Stromal cell of bone marrow (primary cell): ENCODE results near the gene GNAT3.
A peak's percentile ranks its signal among the peaks of the same experiment; 100 is the strongest.

Experiments used
- DNase-seq: peaks from one replicate; pipeline ENCODE4 v3.0.0-alpha.2; 2012; ENCODE audit warnings: low read depth

Gene GNAT3

GRCh38 chr7:80511964-80512363, at the start of gene GNAT3:
GNAT3 (minus strand) TSS chr7:80512064; CDS start chr7:80511926, 138 bp downstream.
- no peak for DNase-seq

GRCh38 chr7:80558116-80558515, 46.3 kb upstream of the GNAT3 start:
- DNase-seq, result no peak

- DNase-seq, result peak; percentile 53
Observed at GRCh38 chr7:80552031-80552694, 40.3 kb upstream of the GNAT3 start.

- DNase-seq, result no peak
Observed at GRCh38 chr7:80550005-80550404, 38.1 kb upstream of the GNAT3 start.

- DNase-seq, result peak; percentile 11
Observed at GRCh38 chr7:80548840-80549530, 37.1 kb upstream of the GNAT3 start.

GRCh38 chr7:80542398-80542797, 30.5 kb upstream of the GNAT3 start:
- peak; percentile 95 for DNase-seq

- no peak for DNase-seq
Observed at GRCh38 chr7:80540836-80541235, 29.0 kb upstream of the GNAT3 start.

- no peak for DNase-seq
Observed at GRCh38 chr7:80537091-80537490, 25.2 kb upstream of the GNAT3 start.

- no peak for DNase-seq
Observed at GRCh38 chr7:80536426-80536825, 24.6 kb upstream of the GNAT3 start.

GRCh38 chr7:80533287-80533686, 21.4 kb upstream of the GNAT3 start:
- peak; percentile 13 for DNase-seq

GRCh38 chr7:80532153-80532552, 20.3 kb upstream of the GNAT3 start:
- DNase-seq, result no peak

- DNase-seq, result no peak
Observed at GRCh38 chr7:80530136-80530535, 18.3 kb upstream of the GNAT3 start.

- no peak for DNase-seq
Observed at GRCh38 chr7:80529362-80529761, 17.5 kb upstream of the GNAT3 start.

- no peak for DNase-seq
Observed at GRCh38 chr7:80528689-80529088, 16.8 kb upstream of the GNAT3 start.

GRCh38 chr7:80526472-80526871, 14.6 kb upstream of the GNAT3 start:
- DNase-seq, result no peak

GRCh38 chr7:80524693-80525092, 12.8 kb upstream of the GNAT3 start:
- no peak for DNase-seq

- no peak for DNase-seq
Observed at GRCh38 chr7:80521809-80522208, 9.9 kb upstream of the GNAT3 start.

- no peak for DNase-seq
Observed at GRCh38 chr7:80520199-80520598, 8.3 kb upstream of the GNAT3 start.

GRCh38 chr7:80517282-80517747, 5.5 kb upstream of the GNAT3 start:
- no peak for DNase-seq

GRCh38 chr7:80515298-80515697, 3.4 kb upstream of the GNAT3 start:
- DNase-seq, result no peak

- DNase-seq, result no peak
Observed at GRCh38 chr7:80510021-80510420, 1.8 kb downstream of the GNAT3 start.

GRCh38 chr7:80508440-80508839, 3.4 kb downstream of the GNAT3 start:
- DNase-seq, result no peak

- DNase-seq, result no peak
Observed at GRCh38 chr7:80505900-80506500, 5.9 kb downstream of the GNAT3 start.
